Heart left ventricle (tissue), 13 donors: Measurements from ENCODE around the gene SIAH3.

Source experiments
- CTCF ChIP-seq, 12 donors: fragments of 200-600 bp; sonication (generic) in 4 of 12; IDR thresholded peaks; one replicate each; pipeline versions ENCODE4 v1.5.0 to v1.8.0; 2018 to 2022; ENCODE audit warnings: antibody characterized with exemption in 12 of 12, mild to moderate bottlenecking in 5 of 12
- POLR2A ChIP-seq, 2 donors: fragments of 450-650 bp; IDR thresholded peaks; one replicate each; pipeline ENCODE4 v1.6.1; 2017; ENCODE audit warnings: antibody characterized with exemption in 2 of 2, mild to moderate bottlenecking in 2 of 2, moderate library complexity in 2 of 2
- donor health status: ischemic (EF 13 %, LVEDD 7.1; RV severe dilation, severe dysfunction).
- donor health status: DM: no; HTN: yes; CAD: no.
- donor health status: DM: no; HTN: no; CAD: no.
- donor health status: ischemic (EF 25% LVEDD 6.9; RV normal size, moderate dysfunction).
- donor health status: ischemic (EF 25% LVEDD 5.7; RV mildly dilated, moderate dysfunction).
- donor health status: ischemic (EF 35%, LVEDD 5.7; RV mildly dilated, moderate dysfunction).
- donor health status: nonischemic (EF 11% LVEDD 7.7; RV severe dilation, severe dysfunction).
- donor health status: DM: yes; HTN: yes; CAD: no.
- donor health status: PGD.
- donor health status: ischemic (EF 29% LVEDD 5.4; RV normal size, mild dysfunction).
- donor health status: nonischemic (EF 23%, LVEDD 6.1; RV moderate dilation, normal function).

- TF ChIP-seq POLR2A (IDR thresholded peaks at IDR 0.05): no peak
- TF ChIP-seq CTCF (IDR thresholded peaks at IDR 0.05): no peak
Observed at GRCh38 chr13:45833242-45833641, 18.3 kb downstream of the SIAH3 start.
